ENCODE results near the gene CYP3A4.
"Not testable (repeated sequence)": the region's sequence is repeated elsewhere in the genome, so short reads cannot be mapped to it uniquely, and the experiment has no call there.

CYP3A4 gene

DNA sequence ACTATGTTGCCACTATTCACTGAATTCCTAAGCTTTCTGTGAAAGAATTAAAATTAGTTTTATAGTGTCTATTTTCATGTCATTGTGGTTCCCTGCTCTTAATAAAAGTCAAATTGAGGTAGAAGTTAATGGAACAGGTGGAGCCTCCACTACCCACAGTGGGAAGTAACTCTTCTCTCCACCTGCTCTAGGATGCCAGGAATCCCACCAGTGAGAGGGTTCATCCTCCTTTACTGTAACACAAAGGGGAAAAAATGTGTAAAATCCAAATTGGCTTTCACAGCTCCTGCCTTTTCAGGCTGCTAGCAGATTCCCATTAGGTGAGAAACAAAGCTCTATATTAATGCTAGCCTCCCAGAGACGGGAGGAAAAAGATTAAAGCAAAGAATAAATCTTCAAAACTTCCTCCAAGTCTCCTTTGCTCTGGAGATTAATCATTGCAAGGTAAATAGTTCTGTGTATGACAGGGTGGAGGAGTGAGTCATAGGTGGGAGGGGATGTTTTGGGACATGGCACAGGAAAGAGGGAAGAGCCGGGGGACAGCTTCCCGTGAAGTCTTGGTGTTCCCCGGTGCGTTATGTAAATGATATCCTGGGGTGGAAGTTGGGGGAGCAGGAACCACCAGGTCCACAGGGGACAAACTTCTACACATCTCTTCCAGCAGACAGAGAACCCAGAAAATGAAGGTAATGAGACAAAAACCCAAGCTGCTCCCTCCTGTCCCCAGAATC lies 32.5 kb downstream of the CYP3A4 start:
- DNase-seq: not testable (repeated sequence)

DNA sequence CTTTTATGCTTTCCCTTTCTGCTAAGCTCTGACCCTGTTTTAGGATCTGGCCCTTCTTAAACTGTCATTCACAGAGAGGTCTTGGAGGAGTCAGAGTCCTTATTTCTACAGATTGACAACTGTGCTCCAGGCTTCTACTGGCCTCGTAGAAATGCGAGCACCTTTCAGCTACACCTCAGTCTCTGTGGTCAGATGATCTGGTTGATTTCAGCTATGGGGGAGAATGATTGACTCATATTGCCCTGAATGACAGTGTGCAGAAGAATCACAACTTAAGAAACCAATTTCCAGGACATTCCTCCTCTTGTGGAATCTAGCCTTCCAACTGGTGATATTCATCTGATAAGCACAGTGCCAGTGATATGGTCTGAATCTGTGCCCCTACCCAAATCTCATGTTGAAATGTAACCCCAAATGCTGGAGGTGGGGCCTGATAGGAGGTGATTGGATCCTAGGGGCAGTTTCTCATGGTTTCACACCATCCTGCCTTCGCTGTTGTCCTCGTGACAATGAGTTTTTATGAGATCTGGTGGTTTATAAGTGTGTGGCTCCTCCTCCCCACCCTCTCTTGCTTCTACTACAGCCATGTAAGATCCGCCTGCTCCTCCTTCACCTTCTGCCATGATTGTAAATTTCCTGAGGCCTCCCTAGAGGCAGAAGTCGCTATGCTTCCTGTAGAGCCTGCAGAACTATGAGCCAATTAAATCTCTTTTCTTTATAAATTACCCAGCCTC lies 35.0 kb downstream of the CYP3A4 start:
- DNase-seq: no peak

DNA sequence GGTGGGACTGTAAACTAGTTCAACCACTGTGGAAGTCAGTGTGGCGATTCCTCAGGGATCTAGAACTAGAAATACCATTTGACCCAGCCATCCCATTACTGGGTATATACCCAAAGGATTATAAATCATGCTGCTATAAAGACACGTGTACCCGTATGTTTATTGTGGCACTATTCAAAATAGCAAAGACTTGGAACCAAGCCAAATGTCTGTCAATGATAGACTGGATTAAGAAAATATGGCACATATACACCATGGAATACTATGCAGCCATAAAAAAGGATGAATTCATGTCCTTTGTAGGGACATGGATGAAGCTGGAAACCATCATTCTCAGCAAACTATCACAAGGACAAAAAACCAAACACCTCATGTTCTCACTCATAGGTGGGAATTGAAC lies 37.1 kb downstream of the CYP3A4 start:
- not testable (repeated sequence) for DNase-seq

DNA sequence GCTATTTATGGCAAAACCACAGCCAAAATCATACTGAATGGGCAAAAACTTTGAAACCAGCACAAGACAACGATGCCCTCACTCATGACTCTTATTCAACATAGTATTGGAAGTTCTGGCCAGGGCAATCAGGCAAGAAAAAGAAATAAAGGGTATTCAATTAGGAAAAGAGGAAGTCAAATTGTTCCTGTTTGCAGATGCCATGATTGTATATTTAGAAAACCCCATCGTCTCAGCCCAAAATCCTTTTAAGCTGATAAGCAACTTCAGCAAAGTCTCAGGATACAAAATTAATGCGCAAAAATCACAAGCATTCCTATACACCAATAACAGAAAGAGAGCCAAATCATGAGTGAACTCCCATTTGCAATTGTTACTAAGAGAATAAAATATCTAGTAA lies 38.6 kb downstream of the CYP3A4 start:
- DNase-seq: not testable (repeated sequence)

DNA sequence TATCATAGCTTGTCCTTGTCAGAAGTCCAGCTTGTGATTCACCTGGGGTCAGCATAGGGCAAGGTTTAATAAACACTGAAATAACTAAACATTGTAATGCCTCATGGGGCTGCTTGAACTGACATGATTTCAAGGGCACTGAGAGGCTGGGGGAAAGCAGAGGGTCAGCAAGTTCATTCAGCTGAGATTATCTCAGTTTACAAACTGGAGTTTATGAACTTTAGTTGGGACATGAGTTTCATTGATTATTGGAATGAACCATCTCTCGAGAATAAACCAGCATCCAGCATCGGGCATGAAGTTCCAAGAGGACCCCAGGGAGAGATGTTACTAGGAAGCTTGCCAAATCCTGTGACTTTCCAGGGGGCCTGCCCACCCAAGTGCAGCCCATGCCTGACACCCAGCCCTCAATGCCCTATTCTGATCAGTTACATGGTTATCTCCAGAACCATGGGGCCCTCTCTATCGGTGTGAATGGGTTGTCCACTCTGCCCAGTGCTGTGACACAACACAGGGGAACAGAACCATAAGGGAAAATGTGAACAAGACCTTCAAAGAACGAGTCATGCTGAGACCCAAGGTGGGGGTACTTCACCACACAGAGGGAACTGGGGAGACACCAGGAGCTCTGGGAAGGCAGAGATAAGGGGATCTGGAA lies 41.1 kb downstream of the CYP3A4 start:
- DNase-seq: no peak

DNA sequence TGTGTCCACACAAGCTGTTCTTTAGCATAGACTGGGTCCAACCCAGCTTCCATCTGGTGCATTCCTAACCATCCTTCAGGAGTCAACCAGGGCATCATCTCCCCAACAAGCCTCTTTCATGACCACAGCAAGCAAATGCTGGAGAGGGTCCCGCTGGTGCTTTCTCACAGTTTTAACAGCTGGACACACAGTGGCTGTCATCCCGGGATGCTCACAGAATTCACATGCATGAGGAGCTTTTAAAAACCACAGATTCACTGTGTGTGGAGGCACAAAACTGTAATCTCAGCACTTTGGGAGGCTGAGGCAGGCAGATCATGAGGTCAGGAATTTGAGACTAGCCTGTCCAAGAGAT lies 42.6 kb downstream of the CYP3A4 start:
- DNase-seq: no peak

DNA sequence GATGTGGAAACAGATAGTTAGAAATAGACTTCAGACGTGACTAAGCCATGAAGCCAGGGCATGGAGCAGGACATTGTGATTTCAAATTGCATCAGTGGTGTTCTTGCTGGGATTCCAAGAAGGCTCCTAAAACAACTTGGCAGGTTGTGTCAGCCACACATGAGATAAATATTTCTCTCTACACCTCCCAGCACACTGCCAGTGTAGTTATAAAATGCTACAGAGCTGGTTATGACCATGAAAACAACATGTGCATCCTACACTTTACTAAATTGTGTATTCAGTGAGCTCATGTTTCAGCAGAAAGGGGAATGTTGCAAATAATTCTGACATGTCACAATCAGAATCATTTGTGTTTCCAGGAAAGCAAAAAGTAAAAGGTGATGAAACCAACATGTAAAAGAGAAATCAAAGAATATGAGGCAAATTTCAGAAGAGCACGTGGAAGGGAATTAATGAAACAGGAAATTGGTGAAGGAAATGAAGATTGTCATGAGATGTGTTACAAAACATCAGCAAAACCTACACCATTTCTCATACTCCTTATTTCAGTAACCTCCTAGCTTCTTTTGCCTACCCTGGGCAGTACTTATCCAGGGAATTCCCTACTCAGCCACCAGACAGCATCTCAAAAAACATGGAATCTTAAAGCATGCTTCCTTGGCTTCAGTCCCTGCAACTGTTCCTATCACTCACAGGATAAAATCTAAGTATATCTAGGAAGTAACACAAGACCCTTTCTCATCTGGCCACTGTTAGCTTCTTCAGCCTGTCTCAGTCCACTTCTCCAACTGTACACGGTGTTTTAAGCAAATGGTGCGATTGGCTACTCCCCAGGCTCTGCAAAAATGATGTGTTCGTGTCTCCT lies 43.2 kb downstream of the CYP3A4 start:
- DNase-seq: no peak

DNA sequence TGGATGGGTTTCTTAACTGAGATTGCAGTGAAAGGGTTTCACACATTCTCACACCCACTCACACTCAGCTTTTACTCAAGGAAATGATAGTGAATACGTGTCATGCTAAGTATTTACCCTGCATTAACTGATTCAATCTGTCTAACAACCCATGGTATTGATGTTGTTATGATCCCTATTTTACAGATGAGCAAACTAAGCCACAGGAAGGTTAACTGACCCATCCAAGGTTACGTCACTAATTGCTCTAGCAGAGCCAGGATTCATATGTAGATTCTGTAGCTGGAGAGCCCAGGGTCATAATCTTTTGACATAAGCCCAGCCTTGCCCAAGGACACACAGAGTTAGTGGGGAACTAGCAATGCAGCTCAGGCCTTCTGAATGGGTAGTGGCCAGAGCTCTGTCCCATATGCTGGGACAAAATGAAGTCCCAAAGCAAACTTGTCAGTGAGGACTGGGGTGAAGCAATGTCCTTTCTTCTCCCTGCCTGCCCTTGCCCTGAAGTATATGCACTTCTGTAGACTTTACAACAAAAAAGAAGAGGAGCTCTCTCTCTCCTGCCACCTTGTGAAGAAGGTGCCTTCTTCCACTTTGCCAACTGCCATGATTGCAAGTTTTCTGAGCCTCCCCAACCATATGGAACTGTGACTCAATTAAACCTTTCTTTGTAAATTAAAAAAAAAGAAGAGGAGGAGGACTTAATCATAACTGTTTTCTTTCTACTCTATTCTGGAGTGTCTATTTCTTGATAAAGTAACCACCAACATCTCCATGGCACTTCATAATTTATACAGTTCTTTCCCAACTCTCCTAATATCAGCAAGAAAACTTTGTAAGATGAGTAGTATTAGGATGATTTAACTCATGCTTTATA lies 44.0 kb downstream of the CYP3A4 start:
- DNase-seq: no peak

DNA sequence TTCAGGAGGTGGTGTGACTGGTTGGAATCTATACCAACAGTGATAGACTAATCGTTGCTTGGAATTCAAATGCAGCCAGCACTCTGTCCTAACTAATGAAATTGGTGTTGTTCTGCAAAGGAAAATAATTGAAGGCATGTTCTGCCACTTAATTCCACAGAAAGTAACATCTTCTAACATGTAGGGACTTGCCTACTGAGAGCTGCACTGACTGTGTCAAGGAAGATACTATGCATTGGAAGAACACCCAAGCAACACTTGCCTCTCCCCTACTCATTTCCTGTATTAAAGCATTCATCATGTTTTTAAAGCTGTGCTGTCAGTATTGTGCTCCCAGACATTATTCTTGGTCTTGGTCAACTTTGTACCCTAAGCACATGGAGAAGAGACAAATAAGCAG lies 46.3 kb downstream of the CYP3A4 start:
- DNase-seq: no peak

DNA sequence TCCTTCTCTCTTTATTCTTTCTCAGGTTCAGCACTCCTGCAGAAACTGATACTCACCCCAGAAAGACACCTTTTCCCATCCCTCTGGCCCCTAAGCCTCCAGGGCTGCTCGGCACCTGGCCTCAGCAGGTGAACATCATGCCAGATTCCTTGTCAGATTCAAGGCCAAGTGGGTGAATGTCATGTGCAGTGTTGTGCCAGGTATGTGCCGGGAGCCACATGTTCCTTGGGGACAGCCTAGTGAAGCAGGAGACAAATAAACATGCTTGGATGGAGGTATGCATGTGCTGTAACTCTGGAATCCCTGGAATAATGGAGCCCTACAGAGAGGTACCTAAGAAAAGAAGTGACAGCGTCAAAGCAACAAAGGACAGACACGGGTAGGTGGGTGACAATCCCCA lies 47.3 kb downstream of the CYP3A4 start:
- DNase-seq: not testable (repeated sequence)

DNA sequence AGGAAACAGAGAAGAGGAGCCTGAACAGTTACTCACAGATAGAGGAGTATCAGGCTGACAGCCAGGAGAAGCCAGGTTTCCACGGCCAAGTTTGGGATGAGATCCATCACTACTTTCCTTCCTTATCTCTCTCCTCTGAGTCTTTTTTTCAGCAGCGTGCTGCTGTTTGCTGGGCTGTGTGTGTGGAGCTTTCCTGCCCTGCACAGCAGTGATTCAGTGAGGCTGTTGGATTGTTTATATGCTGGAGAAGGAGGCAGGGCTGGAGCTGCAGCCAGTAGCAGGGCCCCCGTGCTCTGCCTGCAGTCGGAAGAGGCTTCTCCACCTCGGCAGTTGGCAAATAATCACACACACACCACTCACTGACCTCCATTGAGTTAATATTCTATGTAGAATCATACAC lies 49.0 kb downstream of the CYP3A4 start, which contains the start of gene CYP3A7:
TSS of gene CYP3A7 (minus strand) at position 210 of the 400 bp plus-strand sequence. CDS start at position 107, 103 bp downstream.
- no peak for DNase-seq

DNA sequence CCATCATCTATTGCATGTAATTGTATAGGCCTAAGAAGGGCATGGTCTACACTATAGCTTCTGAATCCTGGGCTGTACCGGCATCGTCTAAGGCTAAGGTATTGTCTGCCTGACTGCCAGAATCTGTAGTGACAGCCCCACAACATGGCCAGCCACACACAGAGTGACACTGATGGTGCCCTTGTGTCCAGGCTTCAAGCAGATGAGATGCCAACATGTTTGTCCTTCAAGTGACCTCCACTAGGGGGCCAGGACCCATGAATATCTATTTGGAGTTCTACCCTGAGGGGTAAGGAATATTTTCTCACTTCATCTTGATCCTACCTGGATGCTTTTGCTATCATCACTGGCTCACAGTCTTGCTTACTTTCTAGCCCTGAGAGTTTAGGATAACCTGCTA lies 50.5 kb downstream of the CYP3A4 start:
- no peak for DNase-seq

DNA sequence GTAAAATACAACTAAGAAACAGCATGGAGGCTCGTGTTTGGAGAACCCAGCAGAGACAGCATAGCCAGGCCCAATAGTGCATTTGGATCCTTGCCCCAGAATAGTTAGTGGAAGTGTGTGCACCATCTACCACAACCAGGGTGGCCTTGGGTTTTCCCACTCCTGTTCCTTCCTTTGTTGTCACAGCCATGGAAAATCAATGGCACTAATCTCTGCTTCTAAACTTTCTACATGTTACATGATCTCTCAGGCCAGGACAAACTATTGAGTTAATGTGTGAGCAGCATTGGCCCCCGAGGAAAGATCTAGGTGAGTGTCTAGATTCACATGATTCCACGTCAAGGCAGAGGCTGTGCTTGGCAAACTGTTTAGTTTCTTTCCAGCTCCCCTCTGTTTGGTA lies 51.0 kb downstream of the CYP3A4 start:
- DNase-seq: no peak

DNA sequence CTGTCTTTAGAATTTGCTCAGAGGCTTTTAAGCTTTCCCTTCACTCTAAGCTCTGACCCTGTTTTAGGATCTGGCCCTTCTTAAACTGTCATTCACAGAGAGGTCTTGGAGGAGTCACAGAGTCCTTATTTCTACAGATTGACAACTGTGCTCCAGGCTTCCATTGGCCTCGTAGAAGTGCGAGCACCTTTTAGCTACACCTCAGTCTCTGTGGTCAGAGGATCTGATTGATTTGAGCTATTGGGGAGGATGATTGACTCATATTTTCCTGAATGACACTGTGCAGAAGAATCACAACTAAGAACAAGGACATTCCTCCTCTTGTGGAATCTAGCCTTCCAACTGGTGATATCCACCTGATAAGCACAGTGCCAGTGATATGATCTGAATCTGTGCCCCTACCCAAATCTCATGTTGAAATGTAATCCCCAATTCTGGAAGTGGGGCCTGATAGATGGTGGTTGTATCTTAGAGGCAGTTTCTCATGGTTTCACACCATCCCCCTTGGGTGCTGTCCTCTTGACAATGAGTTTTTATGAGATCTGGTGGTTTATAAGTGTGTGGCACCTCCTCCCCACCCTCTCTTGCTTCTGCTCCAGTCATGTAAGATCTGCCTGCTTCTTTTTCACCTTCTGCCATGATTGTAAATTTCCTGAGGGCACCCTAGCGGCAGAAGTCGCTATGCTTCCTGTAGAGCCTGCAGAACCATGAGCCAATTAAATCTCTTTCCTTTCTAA lies 52.2 kb downstream of the CYP3A4 start:
- no peak for DNase-seq

DNA sequence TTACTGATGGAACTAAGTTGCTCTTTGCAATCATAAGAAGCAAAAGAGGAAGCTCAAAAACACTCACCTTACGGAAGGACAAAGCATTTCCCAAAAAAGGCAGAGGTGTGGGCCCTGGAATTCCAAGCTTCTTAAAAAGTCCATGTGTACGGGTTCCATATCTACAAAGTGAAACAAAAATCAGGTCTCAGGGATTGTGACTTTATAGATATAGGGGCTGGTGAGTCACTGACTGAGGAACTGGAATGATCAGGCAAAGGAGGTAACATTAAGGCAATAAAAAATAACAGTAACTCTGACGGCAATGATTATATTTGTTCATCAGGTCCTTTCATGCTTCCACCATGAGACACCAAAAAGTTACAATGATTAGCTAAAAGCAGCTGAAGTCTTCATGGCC lies 53.0 kb downstream of the CYP3A4 start:
- DNase-seq: no peak

DNA sequence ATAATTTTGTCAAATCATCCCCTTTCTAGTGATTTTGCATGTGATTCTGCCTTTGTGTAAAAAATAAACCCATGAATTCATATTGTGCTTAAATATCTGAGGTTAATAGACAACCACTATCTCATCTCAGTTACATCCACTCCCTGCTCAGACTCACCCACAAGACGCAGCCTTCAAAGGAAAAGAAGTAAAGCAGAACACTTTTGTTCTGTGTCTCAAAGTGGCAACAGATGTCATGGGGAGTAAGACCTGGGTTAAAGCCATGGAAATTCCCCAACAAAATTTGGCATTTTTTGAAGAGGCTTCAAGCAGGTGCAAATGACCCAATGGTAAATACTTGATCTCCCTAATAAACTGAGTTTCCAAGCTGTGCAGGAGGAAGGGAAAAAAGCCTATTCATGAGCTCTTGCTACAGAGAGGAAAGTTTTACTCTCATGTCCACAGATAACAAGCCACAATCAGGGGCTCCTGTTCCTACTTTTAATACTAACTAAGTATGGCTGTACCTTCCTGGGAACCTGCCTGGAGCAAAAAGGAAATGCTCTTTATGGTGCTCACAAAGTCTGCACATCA lies 53.7 kb downstream of the CYP3A4 start:
- DNase-seq: no peak

DNA sequence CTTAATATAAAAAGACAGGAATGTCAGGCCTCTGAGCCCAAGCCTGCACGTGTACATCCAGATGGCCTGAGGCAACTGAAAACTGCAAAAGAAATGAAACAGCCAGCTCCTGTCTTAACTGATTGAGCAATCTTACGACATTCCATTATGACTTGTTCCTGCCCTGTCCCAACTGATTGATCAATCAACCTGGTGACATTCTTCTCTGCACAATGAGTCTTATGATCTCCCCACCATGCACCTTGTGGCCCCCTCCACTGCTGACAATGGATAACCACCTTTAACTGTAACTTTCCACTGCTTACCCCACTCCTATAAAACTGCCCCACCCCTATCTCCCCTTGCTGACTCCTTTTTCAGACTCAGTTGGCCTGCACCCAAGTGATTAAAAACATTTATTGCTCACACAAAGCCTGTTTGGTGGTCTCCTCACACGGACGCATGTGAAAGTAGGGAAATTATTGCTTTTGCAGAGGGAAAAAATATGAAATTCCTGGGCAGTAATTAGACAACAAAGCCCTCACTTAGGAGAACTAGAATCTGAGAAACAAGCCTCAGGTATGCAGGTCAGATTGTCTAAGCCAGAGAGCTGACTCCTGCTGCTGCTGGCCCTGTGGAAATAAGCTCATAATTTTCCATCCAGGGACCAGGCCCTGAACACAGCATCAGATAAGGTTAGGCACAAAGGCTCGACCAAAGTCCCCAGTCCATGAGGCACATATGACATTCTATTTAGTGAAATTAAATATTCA lies 54.3 kb downstream of the CYP3A4 start:
- DNase-seq: no peak

DNA sequence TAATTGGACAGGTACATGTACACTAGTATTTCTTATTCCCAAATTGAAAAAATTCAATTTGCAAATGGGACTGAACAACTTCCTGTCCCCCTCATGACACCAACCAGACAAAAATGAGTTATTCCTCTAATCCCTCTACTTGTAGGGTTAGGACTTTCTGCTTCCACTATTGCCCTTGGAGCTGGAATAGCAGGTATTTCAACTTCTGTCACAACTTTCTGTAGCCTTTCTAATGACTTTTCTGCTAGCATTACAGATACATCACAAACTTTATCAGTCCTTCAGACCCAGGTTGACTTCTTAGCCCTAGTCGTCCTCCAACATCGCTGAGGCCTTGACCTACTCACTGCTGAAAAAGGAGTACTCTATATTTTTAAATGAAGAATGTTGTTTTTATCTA lies 55.4 kb downstream of the CYP3A4 start:
- no peak for DNase-seq

DNA sequence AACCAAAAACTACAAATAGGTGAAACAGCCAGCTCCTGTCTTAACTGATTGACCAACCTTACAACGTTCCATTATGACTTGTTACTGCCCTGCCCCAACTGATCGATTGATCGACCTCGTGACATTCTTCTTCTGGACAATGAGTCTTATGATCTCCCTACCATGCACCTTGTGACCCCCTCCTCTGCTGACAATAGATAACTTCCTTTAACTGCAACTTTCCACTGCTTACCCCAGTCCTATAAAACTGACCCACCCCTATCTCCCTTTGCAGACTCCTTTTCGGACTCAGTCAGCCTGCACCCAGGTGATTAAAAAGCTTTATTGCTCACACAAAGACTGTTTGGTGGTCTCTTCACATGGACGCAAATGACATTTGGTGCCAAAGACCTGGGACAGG lies 60.8 kb downstream of the CYP3A4 start:
- not testable (repeated sequence) for DNase-seq
